ENCODE data around the gene PLEKHG5. TPM values are rescaled to one million over a fixed set of nuclear protein-coding genes. Genes with fewer than 3 reads are reported as not detected.
"Not testable (repeated sequence)": the region's sequence is repeated elsewhere in the genome, so short reads cannot be mapped to it uniquely, and the experiment has no call there.

The PLEKHG5 gene
- total and polyA plus RNA-seq, 5 donors from 2014 or later: 0.65 to 5.0 (median 0.86) TPM; not detected in 1

DNA sequence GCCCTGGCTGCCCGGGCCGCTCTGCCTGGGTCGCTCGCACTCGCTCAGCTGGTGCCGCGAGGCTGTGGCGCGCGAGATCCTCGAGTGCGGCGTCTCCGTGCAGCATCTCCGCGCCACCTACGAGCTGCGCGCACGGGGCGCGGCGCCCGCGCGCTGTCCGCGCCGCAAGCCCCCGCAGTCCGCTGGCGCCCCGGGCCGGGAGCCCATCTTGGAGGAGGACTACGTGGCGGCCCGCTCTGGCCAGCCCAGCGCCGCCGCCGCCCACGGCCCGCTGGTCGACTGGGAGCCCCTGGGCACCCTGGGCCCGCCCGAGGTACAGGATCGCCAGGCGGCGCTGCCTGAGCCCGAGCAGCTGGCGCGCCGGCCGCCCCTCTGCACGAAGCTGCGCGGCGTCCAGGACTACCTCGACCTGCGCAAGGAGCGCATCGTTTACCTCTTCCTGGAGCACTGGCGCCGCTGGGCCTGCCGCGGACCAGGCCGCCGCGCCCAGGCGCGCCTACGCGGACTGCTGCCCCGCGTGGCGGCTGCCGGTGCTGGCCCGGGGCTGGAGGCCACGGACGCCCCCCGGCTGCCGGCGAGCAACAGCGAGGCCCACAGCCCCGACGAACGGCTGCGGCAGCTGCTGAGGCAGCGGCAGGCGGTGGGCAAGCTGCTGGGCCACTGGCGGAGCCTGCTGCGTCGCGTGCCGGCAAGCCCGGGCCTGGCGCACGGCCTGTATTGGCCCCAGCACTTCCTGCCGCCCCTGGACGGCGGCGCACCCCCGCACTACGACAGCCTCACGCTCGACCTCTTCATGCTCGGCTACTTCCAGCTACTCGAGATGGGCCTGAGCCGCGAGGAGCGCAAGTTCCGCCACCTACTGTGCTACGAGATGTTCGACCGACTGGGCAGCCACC lies 36.4 kb downstream of the PLEKHG5 start:
- peaks cover 4% of the 10 kb centered on the region for H3K36me3 Mint-ChIP-seq
- peak; percentile 23 to 53 (median 48) for DNase-seq
- no peaks in the 10 kb centered on the region for H3K9me3 ChIP-seq (ENCODE audit: control insufficient read depth in 2 of 2, low read length in 2 of 2)
- H3K4me1 Mint-ChIP-seq: peaks cover 0 to 31% (median 8%) of the 10 kb centered on the region in 4 donors
- no peak overlapping the region for H3K27ac Mint-ChIP-seq
- ATAC-seq (ENCODE audit: low read depth in 2 of 2): peak; percentile 42 to 59
- no peaks in the 10 kb centered on the region for H3K36me3 ChIP-seq (ENCODE audit: control insufficient read depth, insufficient read depth, low read length)
- peaks cover 46% of the 10 kb centered on the region for H3K27me3 Mint-ChIP-seq
- H3K4me3 Mint-ChIP-seq: peak overlapping the region in 1 of 4 donors; percentile 46
- H3K27me3 ChIP-seq (ENCODE audit: control insufficient read depth, insufficient read depth, low read length): no peaks in the 10 kb centered on the region
- no peak overlapping the region for H3K27ac ChIP-seq (ENCODE audit: insufficient read depth, low read length, poor library complexity, severe bottlenecking)
- peaks cover 0 to 3% (median 0%) of the 10 kb centered on the region in 7 donors for H3K9me3 Mint-ChIP-seq
- H3K4me3 ChIP-seq (ENCODE audit: low read depth, low read length): no peak overlapping the region
- peaks cover 26% of the 10 kb centered on the region for H3K4me1 ChIP-seq (ENCODE audit: control insufficient read depth, insufficient read depth, low read length, poor library complexity, severe bottlenecking)

GRCh38 chr1:6453895-6454855 lies 37.3 kb downstream of the PLEKHG5 start:
- H3K4me1 ChIP-seq (ENCODE audit: control insufficient read depth, insufficient read depth, low read length, poor library complexity, severe bottlenecking): peaks cover 19% of the 10 kb centered on the region
- not testable (repeated sequence) for H3K36me3 Mint-ChIP-seq; ATAC-seq (ENCODE audit: low read depth in 2 of 2); H3K27ac ChIP-seq (ENCODE audit: insufficient read depth, low read length, poor library complexity, severe bottlenecking); H3K27ac Mint-ChIP-seq; H3K9me3 ChIP-seq (ENCODE audit: control insufficient read depth in 2 of 2, low read length in 2 of 2); H3K36me3 ChIP-seq (ENCODE audit: control insufficient read depth, insufficient read depth, low read length); H3K4me3 ChIP-seq (ENCODE audit: low read depth, low read length); H3K9me3 Mint-ChIP-seq; H3K27me3 ChIP-seq (ENCODE audit: control insufficient read depth, insufficient read depth, low read length)
- Mint-ChIP-seq H3K27me3 (peaks cover 53% of the 10 kb centered on the region), H3K4me3 (peak overlapping the region in 2 of 4 donors; percentile 26 to 70), H3K4me1 (peaks cover 0 to 31% (median 9%) of the 10 kb centered on the region in 4 donors)
- peak in 1 of 3 donors; percentile 35 for DNase-seq

DNA sequence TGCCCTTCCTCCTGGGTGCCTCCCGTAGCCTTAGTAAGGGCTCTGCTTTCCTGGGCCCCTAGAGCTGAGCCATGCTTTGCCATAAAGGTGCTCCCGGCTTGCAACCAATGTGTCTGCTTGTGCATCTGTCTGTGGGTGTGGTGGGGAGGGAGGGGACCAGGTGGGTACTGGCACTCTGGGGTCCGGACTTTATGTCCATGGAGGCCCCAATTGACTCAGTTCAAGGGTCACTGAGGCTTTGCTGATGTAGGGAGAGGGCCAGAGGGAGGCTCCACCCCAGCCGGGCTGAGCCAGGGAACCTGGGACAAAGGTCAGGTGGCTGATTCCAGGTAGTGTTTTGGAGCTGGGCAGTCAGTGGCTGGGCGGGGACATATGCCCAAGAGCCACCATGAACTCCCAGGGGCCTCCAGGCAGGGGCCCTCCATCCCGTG lies 40.5 kb downstream of the PLEKHG5 start:
- peaks cover 62% of the 10 kb centered on the region for H3K27me3 Mint-ChIP-seq
- H3K36me3 Mint-ChIP-seq: no peaks in the 10 kb centered on the region
- Histone ChIP-seq H3K27ac (ENCODE audit: insufficient read depth, low read length, poor library complexity, severe bottlenecking) (no peak overlapping the region), H3K36me3 (ENCODE audit: control insufficient read depth, insufficient read depth, low read length) (no peaks in the 10 kb centered on the region), H3K27me3 (ENCODE audit: control insufficient read depth, insufficient read depth, low read length) (peaks cover 4% of the 10 kb centered on the region), H3K4me3 (ENCODE audit: low read depth, low read length) (no peak overlapping the region), H3K9me3 (ENCODE audit: control insufficient read depth in 2 of 2, low read length in 2 of 2) (no peaks in the 10 kb centered on the region), H3K4me1 (ENCODE audit: control insufficient read depth, insufficient read depth, low read length, poor library complexity, severe bottlenecking) (peaks cover 46% of the 10 kb centered on the region)
- peak overlapping the region in 1 of 4 donors; percentile 68 for H3K4me3 Mint-ChIP-seq
- no peak for DNase-seq
- ATAC-seq (ENCODE audit: low read depth in 2 of 2): no peak
- peaks cover 0 to 3% (median 0%) of the 10 kb centered on the region in 7 donors for H3K9me3 Mint-ChIP-seq
- peak overlapping the region in 1 of 3 donors; percentile 95 for H3K27ac Mint-ChIP-seq
- peaks cover 0 to 33% (median 8%) of the 10 kb centered on the region in 4 donors for H3K4me1 Mint-ChIP-seq

GRCh38 chr1:6450486-6450885 lies 41.0 kb downstream of the PLEKHG5 start:
- H3K27me3 ChIP-seq (ENCODE audit: control insufficient read depth, insufficient read depth, low read length); H3K9me3 Mint-ChIP-seq; DNase-seq; H3K36me3 Mint-ChIP-seq; H3K9me3 ChIP-seq (ENCODE audit: control insufficient read depth in 2 of 2, low read length in 2 of 2); H3K27ac ChIP-seq (ENCODE audit: insufficient read depth, low read length, poor library complexity, severe bottlenecking); H3K36me3 ChIP-seq (ENCODE audit: control insufficient read depth, insufficient read depth, low read length); H3K4me3 ChIP-seq (ENCODE audit: low read depth, low read length); ATAC-seq (ENCODE audit: low read depth in 2 of 2): not testable (repeated sequence)
- peaks cover 0 to 36% (median 8%) of the 10 kb centered on the region in 4 donors for H3K4me1 Mint-ChIP-seq
- peak overlapping the region in 1 of 4 donors; percentile 68 for H3K4me3 Mint-ChIP-seq
- peaks cover 65% of the 10 kb centered on the region for H3K27me3 Mint-ChIP-seq
- peaks cover 44% of the 10 kb centered on the region for H3K4me1 ChIP-seq (ENCODE audit: control insufficient read depth, insufficient read depth, low read length, poor library complexity, severe bottlenecking)
- H3K27ac Mint-ChIP-seq: peak overlapping the region in 1 of 3 donors; percentile 95

GRCh38 chr1:6450005-6450450 lies 41.4 kb downstream of the PLEKHG5 start:
- H3K27me3 Mint-ChIP-seq: peaks cover 70% of the 10 kb centered on the region
- peaks cover 0 to 2% (median 0%) of the 10 kb centered on the region in 7 donors for H3K9me3 Mint-ChIP-seq
- H3K27ac Mint-ChIP-seq: peak overlapping the region in 1 of 3 donors; percentile 5

DNA sequence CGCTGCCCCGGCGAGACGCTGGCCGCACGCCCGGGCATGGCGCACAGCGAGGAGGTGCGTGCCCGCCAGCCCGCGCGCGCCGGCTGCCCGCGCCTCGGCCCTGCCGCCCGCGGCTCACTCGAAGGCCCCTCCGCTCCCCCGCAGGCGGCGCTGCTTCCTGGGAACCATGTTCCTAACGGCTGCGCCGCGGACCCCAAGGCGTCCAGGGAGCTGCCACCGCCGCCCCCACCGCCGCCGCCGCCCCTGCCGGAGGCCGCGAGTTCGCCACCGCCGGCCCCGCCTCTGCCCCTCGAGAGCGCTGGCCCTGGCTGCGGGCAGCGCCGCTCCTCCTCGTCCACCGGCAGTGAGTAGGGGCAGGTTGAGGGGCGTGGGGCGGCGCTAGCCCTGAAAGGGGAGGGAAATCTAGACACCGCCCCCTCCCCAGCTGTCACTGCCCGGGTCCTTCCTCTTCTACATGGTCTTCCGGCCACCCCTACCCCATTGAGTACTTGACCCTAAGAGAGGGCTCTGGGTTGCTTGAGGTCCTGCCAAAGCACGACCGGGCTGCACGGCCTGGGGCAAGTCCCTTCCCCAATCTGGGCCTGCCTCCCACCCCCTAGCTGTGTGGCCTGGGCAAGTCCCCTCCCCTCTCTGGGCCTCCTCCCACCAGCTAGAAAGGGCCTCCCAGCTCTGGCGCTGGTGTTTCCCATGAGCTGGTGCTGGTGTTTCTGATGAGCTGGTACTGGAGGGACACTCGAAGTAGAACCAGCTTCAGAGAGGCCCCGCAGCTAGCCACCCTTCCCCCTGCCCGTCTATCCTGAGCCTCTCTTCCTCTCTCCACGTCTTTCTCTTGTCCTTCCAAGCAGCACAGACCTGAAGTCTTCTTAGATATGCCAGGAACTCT lies 42.5 kb downstream of the PLEKHG5 start:
- H3K4me1 Mint-ChIP-seq: peaks cover 0 to 40% (median 11%) of the 10 kb centered on the region in 4 donors

More at GRCh38 chr1:6450005-6450450, 41.4 kb downstream of the PLEKHG5 start:
- peaks cover 4% of the 10 kb centered on the region for H3K27me3 ChIP-seq (ENCODE audit: control insufficient read depth, insufficient read depth, low read length)
- H3K27ac ChIP-seq (ENCODE audit: insufficient read depth, low read length, poor library complexity, severe bottlenecking): no peak overlapping the region
- no peak for ATAC-seq (ENCODE audit: low read depth in 2 of 2)
- H3K4me1 ChIP-seq (ENCODE audit: control insufficient read depth, insufficient read depth, low read length, poor library complexity, severe bottlenecking): peaks cover 41% of the 10 kb centered on the region
- peaks cover 0 to 37% (median 9%) of the 10 kb centered on the region in 4 donors for H3K4me1 Mint-ChIP-seq
- H3K4me3 ChIP-seq (ENCODE audit: low read depth, low read length): no peak overlapping the region
- DNase-seq: no peak
- no peaks in the 10 kb centered on the region for H3K36me3 ChIP-seq (ENCODE audit: control insufficient read depth, insufficient read depth, low read length)
- H3K4me3 Mint-ChIP-seq: peak overlapping the region in 2 of 4 donors; percentile 13 to 69
- H3K36me3 Mint-ChIP-seq: no peaks in the 10 kb centered on the region
- H3K9me3 ChIP-seq (ENCODE audit: control insufficient read depth in 2 of 2, low read length in 2 of 2): no peaks in the 10 kb centered on the region

More for the DNA sequence above, 42.5 kb downstream of the PLEKHG5 start:
- Histone ChIP-seq H3K9me3 (ENCODE audit: control insufficient read depth in 2 of 2, low read length in 2 of 2) (no peaks in the 10 kb centered on the region), H3K4me1 (ENCODE audit: control insufficient read depth, insufficient read depth, low read length, poor library complexity, severe bottlenecking) (peaks cover 30% of the 10 kb centered on the region), H3K27me3 (ENCODE audit: control insufficient read depth, insufficient read depth, low read length) (peaks cover 8% of the 10 kb centered on the region), H3K36me3 (ENCODE audit: control insufficient read depth, insufficient read depth, low read length) (no peaks in the 10 kb centered on the region), H3K27ac (ENCODE audit: insufficient read depth, low read length, poor library complexity, severe bottlenecking) (no peak overlapping the region), H3K4me3 (ENCODE audit: low read depth, low read length) (no peak overlapping the region)
- H3K36me3 Mint-ChIP-seq: no peaks in the 10 kb centered on the region
- ATAC-seq (ENCODE audit: low read depth in 2 of 2) (peak in 1 of 2 donors; percentile 17), DNase-seq (no peak)
- peaks cover 0 to 4% (median 0%) of the 10 kb centered on the region in 7 donors for H3K9me3 Mint-ChIP-seq
- H3K27me3 Mint-ChIP-seq: peaks cover 77% of the 10 kb centered on the region
- peak overlapping the region; percentile 13 to 70 (median 57) for H3K4me3 Mint-ChIP-seq
- H3K27ac Mint-ChIP-seq: peak overlapping the region in 1 of 3 donors; percentile 74

Data from CD4-positive, CD25-positive, alpha-beta regulatory T cell (primary cell).